Neural progenitor cell (in vitro differentiated cells): ENCODE measurements around the gene C9.

Source experiments
- EZH2phosphoT487 ChIP-seq: fragments of 200-600 bp; sonication (generic); IDR thresholded peaks from 2 replicates; pipeline ENCODE4 v1.6.1; 2017; ENCODE audit warnings: antibody characterized with exemption
- TF ChIP-seq, protein P1 (sequence below): fragments of 200-600 bp; sonication (generic); IDR thresholded peaks from 2 replicates; pipeline ENCODE4 v1.5.1; 2017; ENCODE audit warnings: antibody characterized with exemption, mild to moderate bottlenecking

DNA sequence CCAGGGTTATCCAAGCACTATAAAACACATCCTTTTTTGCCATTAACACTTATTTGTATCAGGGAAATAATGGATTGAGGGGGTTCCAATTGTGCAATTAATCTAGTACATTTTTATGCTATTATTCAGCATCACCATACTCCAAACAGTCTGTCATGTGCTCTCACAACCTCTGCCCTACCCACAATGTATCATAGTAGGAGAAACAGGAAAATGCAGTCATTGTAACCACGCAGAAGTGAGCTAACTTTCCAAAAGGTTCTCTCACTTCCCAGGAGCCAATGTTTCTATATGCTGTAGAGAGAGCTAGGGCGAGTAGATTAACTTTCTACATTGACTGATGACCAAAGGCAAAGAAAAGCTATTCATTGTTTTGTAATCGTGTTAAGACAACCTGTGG, 30.7 kb upstream of the C9 start:
- TF ChIP-seq EZH2phosphoT487: no peak
- TF ChIP-seq, protein P1, sequence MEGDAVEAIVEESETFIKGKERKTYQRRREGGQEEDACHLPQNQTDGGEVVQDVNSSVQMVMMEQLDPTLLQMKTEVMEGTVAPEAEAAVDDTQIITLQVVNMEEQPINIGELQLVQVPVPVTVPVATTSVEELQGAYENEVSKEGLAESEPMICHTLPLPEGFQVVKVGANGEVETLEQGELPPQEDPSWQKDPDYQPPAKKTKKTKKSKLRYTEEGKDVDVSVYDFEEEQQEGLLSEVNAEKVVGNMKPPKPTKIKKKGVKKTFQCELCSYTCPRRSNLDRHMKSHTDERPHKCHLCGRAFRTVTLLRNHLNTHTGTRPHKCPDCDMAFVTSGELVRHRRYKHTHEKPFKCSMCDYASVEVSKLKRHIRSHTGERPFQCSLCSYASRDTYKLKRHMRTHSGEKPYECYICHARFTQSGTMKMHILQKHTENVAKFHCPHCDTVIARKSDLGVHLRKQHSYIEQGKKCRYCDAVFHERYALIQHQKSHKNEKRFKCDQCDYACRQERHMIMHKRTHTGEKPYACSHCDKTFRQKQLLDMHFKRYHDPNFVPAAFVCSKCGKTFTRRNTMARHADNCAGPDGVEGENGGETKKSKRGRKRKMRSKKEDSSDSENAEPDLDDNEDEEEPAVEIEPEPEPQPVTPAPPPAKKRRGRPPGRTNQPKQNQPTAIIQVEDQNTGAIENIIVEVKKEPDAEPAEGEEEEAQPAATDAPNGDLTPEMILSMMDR: no peak
